HFFc6 (cell line): ENCODE results near the gene MRPL50. TPM values are rescaled to one million over a fixed set of nuclear protein-coding genes. Genes with fewer than 3 reads are reported as not detected.

Experiments used
- DNase-seq: peaks from one replicate; pipeline ENCODE4 v3.0.0-alpha.2; 2018
- H3K27ac Mint-ChIP-seq: 2 replicates; pipeline ENCODE4 v1.8.0; 2020; ENCODE audit warnings: mild to moderate bottlenecking, mixed read lengths
- H3K27me3 Mint-ChIP-seq: 2 replicates; pipeline ENCODE4 v1.8.0; 2021; ENCODE audit warnings: mild to moderate bottlenecking, moderate library complexity, mixed read lengths; ENCODE audit not compliant: insufficient read depth
- H3K36me3 Mint-ChIP-seq: 2 replicates; pipeline ENCODE4 v1.8.0; 2021; ENCODE audit warnings: low read depth, mixed read lengths
- H3K4me1 Mint-ChIP-seq: 2 replicates; pipeline ENCODE4 v1.8.0; 2020; ENCODE audit warnings: low read depth, mixed read lengths
- H3K4me3 Mint-ChIP-seq: 2 replicates; pipeline ENCODE4 v1.8.0; 2020; ENCODE audit warnings: mild to moderate bottlenecking, moderate library complexity, mixed read lengths
- H3K9me3 Mint-ChIP-seq: 2 replicates; pipeline ENCODE4 v1.8.0; 2020; ENCODE audit warnings: mild to moderate bottlenecking, mixed read lengths
- total RNA-seq, 6 experiments: library from RNA; stranded (reverse); fragmentation: NEBNext Ultra II Directional; extraction: Animal tissue kit (Norgen Biotek cat#: 25700); gene quantifications; 2 replicates in 1 of 6; 3 replicates in 5 of 6; pipeline ENCODE4 v1.2.3, GENCODE V29; 2021
- TF ChIP-seq, protein P1 (sequence below): fragments of 200-600 bp; sonication (generic); IDR thresholded peaks from 2 replicates; pipeline ENCODE4 v1.5.0; 2021; ENCODE audit warnings: antibody characterized with exemption, mild to moderate bottlenecking

The MRPL50 gene
- total RNA-seq, 6 experiments from 2014 or later = 9.6 to 11.2 (median 10.4) TPM

DNA sequence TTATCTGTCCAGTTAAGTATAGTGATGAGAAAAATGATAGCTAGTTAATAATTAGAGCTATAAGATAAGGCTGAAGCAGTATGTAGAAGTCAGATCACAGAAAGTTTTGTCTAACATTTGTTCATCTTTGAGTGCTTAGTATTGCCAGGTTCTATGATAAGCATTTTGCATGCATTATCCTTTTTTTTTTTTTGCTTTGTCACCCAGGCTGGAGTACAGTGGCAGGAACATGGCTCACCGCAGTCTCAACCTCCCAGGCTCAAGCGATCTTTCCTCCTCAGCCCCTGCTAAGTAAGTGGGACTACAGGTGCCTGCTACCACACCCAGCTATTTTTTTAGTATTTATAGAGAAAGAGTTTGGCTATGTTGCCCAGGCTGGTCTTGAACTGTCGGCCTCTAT, 31.1 kb downstream of the MRPL50 start:
- TF ChIP-seq, protein P1, sequence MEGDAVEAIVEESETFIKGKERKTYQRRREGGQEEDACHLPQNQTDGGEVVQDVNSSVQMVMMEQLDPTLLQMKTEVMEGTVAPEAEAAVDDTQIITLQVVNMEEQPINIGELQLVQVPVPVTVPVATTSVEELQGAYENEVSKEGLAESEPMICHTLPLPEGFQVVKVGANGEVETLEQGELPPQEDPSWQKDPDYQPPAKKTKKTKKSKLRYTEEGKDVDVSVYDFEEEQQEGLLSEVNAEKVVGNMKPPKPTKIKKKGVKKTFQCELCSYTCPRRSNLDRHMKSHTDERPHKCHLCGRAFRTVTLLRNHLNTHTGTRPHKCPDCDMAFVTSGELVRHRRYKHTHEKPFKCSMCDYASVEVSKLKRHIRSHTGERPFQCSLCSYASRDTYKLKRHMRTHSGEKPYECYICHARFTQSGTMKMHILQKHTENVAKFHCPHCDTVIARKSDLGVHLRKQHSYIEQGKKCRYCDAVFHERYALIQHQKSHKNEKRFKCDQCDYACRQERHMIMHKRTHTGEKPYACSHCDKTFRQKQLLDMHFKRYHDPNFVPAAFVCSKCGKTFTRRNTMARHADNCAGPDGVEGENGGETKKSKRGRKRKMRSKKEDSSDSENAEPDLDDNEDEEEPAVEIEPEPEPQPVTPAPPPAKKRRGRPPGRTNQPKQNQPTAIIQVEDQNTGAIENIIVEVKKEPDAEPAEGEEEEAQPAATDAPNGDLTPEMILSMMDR = no peak
- H3K4me1 Mint-ChIP-seq = peaks cover 23% of the 10 kb centered on the region
- DNase-seq = no peak
- no peak overlapping the region for H3K27ac Mint-ChIP-seq
- no peak overlapping the region for H3K4me3 Mint-ChIP-seq
- H3K9me3 Mint-ChIP-seq = no peaks in the 10 kb centered on the region
- no peaks in the 10 kb centered on the region for H3K36me3 Mint-ChIP-seq
- no peaks in the 10 kb centered on the region; the same call in 1 of the 2 replicates for H3K27me3 Mint-ChIP-seq

DNA sequence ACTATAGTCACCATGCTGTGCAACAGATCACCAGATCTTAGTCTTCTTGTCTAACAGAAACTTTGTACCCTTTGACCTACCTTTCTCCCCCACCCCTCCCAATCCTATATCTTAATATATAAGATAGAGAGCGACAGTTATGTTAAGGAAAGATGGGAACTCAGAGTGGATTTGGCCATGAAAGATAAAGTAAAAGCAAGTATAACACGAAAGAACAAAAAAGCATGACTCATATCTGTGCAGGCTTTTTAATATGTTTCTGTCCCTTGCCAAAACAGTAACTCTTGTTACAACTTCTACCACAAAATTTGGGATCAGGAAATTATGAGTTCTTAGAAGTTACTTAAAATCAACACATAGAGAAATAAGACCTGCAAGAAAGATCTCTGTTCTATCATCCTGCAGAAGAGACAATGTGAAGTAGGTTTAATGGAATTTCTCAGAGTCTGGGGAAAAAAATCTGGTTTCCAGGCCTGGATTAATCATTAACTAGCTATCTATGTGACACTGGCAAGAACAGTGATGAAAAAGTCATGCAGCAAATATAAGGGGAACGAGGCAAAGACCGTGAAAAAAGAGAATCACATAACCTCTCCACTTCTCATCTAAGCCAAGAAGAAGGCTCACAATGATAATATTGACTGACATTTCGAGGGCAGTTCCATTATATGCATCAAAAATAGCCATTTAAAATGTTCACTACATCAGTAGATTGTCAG, 32.2 kb downstream of the MRPL50 start:
- Mint-ChIP-seq H3K27ac (no peak overlapping the region), H3K4me1 (peaks cover 23% of the 10 kb centered on the region), H3K9me3 (no peaks in the 10 kb centered on the region), H3K4me3 (peak overlapping the region; percentile 0; the same call in 1 of the 2 replicates), H3K36me3 (no peaks in the 10 kb centered on the region), H3K27me3 (no peaks in the 10 kb centered on the region; the same call in 1 of the 2 replicates)
- peak; percentile 18 for DNase-seq
- TF ChIP-seq, protein P1 = no peak

DNA sequence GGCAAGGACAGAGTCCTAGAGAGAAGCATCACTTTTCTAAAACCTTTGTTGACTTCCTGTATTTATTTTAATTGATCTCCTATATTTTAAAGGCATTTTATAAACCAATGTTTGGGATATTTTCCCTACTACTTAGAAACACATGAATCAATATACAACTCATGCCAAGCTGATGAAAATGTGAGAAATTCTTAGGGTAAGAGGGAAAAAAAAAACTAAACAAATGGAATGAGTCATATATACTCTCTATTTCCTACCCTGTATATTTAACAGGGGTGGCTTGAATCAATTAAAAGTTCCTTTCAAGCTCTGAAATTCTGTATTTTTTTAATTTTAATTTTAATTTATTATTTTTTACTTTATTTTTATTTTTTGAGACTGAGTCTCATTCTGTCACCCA, 33.2 kb downstream of the MRPL50 start:
- Mint-ChIP-seq H3K36me3 (no peaks in the 10 kb centered on the region), H3K4me1 (peaks cover 23% of the 10 kb centered on the region), H3K4me3 (no peak overlapping the region), H3K27me3 (no peaks in the 10 kb centered on the region; the same call in 1 of the 2 replicates), H3K9me3 (no peaks in the 10 kb centered on the region), H3K27ac (no peak overlapping the region)
- TF ChIP-seq, protein P1 = no peak
- DNase-seq = no peak

DNA sequence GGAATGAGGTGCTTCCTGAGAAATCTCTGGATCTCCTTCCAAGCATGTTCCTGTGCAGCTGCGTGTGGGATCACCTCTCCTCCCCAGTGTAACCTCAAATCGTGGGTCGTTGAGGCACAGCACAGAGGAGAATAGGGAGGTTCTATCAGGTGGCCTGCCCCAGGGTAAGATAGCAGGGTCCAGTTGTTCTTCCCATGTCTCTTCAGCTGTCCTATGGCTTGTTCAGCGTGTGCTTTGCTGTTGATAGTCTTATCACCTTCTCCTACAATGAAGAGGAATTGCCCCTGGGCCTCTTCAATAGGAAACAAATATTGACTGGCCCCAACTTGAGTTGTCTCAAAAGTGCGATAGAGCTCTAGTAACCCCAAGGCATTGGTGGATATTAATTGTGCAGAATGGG, 36.0 kb downstream of the MRPL50 start:
- TF ChIP-seq, protein P1 = no peak
- no peak for DNase-seq
- no peaks in the 10 kb centered on the region; the same call in 1 of the 2 replicates for H3K27me3 Mint-ChIP-seq
- H3K27ac Mint-ChIP-seq = no peak overlapping the region
- peaks cover 17% of the 10 kb centered on the region for H3K4me1 Mint-ChIP-seq
- no peaks in the 10 kb centered on the region for H3K36me3 Mint-ChIP-seq
- H3K4me3 Mint-ChIP-seq = no peak overlapping the region
- H3K9me3 Mint-ChIP-seq = no peaks in the 10 kb centered on the region

DNA sequence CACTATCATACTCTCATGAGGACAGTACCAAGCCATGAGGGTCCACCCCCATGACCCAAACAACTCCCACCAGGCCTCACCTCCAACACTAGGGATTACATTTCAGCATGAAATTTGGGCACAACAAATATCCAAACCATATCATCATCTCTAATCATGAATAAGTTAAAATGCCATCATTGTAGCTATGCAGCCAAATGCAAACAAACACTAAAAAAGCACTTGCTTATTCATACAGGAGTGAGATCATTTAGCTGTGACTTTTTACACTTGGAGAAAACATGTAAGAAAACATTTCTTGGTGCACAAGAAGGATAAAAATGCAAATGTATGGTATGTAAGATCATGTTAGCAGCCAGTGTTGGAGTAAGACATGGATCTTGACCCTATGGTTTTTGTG, 37.8 kb downstream of the MRPL50 start:
- Mint-ChIP-seq H3K36me3 (no peaks in the 10 kb centered on the region), H3K27me3 (no peaks in the 10 kb centered on the region; the same call in 1 of the 2 replicates), H3K4me3 (no peak overlapping the region), H3K27ac (no peak overlapping the region), H3K4me1 (peaks cover 8% of the 10 kb centered on the region), H3K9me3 (no peaks in the 10 kb centered on the region)
- no peak for DNase-seq
- TF ChIP-seq, protein P1 = no peak
